T-helper 1 cell treated with Interleukin-12 subunit alpha and Interleukin-12 subunit beta and Interleukin-4 antibody, amounts not matched to agents 30 μg/mL and 1 μg/mL, for 36 hours (primary cell): ENCODE measurements around the gene NEIL1.
A peak's percentile ranks its signal among the peaks of the same experiment; 100 is the strongest.
"Not testable (repeated sequence)": the region's sequence is repeated elsewhere in the genome, so short reads cannot be mapped to it uniquely, and the experiment has no call there.

Experiments used
- H3K27ac Mint-ChIP-seq: one replicate; pipeline ENCODE4 v1.8.0; 2021; ENCODE audit warnings: mild to moderate bottlenecking, mixed read lengths
- H3K27me3 Mint-ChIP-seq: one replicate; pipeline ENCODE4 v1.8.0; 2021; ENCODE audit warnings: low read depth, mixed read lengths
- H3K36me3 Mint-ChIP-seq: one replicate; pipeline ENCODE4 v1.8.0; 2021; ENCODE audit warnings: low read depth, mixed read lengths
- H3K4me1 Mint-ChIP-seq: one replicate; pipeline ENCODE4 v1.8.0; 2021; ENCODE audit warnings: low read depth, mixed read lengths
- H3K4me3 Mint-ChIP-seq: one replicate; pipeline ENCODE4 v1.8.0; 2021; ENCODE audit warnings: mild to moderate bottlenecking, moderate library complexity, mixed read lengths
- H3K9me3 Mint-ChIP-seq: one replicate; pipeline ENCODE4 v1.8.0; 2021; ENCODE audit warnings: mixed read lengths

Gene NEIL1

DNA sequence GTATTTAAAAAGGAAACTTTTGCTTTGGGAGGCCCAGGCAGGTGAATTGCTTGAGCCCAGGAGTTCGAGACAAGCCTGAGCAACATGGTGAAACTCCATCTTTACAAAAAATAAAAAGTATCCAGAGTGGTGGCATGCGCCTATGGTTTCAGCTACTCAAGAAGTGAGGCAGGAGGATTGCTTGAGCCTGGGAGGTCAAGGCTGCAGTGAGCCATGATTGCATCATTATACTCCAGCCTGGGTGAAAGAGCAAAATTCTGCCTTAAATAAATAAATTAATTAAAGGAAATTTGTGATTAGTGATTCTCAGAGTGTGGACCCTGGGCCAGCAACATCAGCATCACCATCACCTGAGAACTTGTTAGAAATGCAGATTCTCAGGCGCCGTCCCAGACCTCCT is 20.9 kb upstream of the NEIL1 start:
- no peak overlapping the region for H3K4me3 Mint-ChIP-seq
- no peak overlapping the region for H3K27ac Mint-ChIP-seq

DNA sequence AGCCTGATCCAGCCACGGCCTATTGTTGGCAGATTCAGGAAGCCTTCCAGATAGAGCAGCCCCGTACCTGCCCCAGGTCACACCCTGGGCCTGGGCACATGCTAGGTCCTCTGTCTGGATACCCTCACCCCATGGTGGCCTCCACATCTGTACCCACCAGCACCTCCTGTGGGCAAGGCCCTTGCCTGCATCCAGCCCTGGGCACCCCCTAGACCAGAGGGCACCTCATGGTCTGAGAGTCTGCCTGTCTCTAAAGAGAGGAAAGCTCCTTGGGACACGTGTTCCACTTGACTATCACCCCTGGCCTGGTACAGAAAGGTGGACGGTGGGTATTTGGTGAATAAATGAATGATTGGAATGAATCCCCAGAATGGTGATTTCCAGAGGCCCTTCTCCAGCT is 19.8 kb upstream of the NEIL1 start:
- Mint-ChIP-seq H3K4me3 (no peak overlapping the region), H3K4me1 (no peaks in the 10 kb centered on the region), H3K27ac (no peak overlapping the region), H3K9me3 (no peaks in the 10 kb centered on the region), H3K27me3 (peaks cover 7% of the 10 kb centered on the region), H3K36me3 (no peaks in the 10 kb centered on the region)

More for the DNA sequence above, 20.9 kb upstream of the NEIL1 start:
- no peaks in the 10 kb centered on the region for H3K36me3 Mint-ChIP-seq
- peaks cover 9% of the 10 kb centered on the region for H3K27me3 Mint-ChIP-seq
- no peaks in the 10 kb centered on the region for H3K4me1 Mint-ChIP-seq
- no peaks in the 10 kb centered on the region for H3K9me3 Mint-ChIP-seq

DNA sequence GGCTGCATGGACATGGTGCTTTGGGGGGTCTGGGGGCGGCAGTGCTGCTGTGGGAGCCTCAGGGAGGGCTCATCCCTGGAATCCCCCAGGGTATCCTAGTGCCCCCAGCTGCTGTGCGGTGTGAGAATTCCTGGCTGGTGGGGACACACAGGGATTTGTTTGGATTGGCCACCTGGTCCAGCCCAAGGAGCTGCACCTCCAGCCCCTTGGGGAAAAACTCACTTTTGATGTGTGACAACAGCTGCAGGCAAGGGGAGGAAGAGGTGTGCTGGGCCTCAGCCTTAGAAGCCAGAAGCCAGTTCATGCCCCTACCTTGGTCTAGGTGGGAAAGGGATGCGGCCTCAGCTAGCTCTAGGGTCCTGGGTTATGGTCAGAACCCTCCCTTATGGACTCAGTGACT is 19.3 kb upstream of the NEIL1 start:
- H3K4me3 Mint-ChIP-seq, result no peak overlapping the region

DNA sequence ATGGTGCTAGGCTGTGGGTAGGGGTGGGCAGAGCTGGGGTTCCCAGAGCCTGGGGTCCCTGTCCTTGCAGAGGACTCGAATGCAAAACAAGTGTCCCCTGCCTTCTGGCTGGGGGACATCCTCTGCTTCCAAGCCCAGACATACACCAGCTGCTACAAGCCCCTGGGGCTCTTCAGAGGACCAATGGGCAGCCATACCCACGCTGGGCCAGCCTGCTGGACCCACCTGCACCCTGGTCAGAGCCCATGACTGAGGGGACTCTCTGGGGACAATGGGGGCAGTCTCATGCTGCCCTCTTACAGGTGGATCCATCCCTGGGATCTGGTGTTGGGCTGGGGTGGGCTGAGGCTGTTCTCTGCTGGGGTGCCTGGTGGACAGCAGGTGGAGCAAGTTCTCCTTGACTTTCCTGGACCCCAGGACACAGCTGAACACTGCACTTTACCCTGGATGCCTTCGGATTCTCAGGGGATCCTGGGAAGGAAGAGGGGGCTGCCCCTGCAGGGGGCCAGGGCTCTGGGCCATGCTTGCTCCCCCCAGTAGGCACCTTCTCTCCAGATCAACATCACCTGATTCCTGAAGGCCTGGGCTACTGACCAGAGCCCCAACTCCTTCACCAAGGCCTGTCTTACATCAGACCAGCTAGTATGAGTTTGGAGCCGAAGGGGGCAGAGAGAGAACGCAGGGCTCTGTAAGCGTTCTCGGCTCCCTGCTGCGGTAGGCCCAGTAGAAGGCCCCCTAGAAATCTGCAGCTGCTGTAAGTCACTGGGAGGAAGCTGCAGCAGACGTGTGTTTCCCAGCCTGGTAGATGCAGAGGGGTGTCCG is 18.1 kb upstream of the NEIL1 start:
- H3K27me3 Mint-ChIP-seq, result peaks cover 8% of the 10 kb centered on the region
- H3K36me3 Mint-ChIP-seq, result no peaks in the 10 kb centered on the region
- no peak overlapping the region for H3K27ac Mint-ChIP-seq
- H3K9me3 Mint-ChIP-seq, result no peaks in the 10 kb centered on the region
- H3K4me1 Mint-ChIP-seq, result no peaks in the 10 kb centered on the region
- H3K4me3 Mint-ChIP-seq, result no peak overlapping the region

More for the DNA sequence above, 19.3 kb upstream of the NEIL1 start:
- no peaks in the 10 kb centered on the region for H3K36me3 Mint-ChIP-seq
- peaks cover 8% of the 10 kb centered on the region for H3K27me3 Mint-ChIP-seq
- H3K9me3 Mint-ChIP-seq, result no peaks in the 10 kb centered on the region
- H3K4me1 Mint-ChIP-seq, result no peaks in the 10 kb centered on the region
- no peak overlapping the region for H3K27ac Mint-ChIP-seq

DNA sequence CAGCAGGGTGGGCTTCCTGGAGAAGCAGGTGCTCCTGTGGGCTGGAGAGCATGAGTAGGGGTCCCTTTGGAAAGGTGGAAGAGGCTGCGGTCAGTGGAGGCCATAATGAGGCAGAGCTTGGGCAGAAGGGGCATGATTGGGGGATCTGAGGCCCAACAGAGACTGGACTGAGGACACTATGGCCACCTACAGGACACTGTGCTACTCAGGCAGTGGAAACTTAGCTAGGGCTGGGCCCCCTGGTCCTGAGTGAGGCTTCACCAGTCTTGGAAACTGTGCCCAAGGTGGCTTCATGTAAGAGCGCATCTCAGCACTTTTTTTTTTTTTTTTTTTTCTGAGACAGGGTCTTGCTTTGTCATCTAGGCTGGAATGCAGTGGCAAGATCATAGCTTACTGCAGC is 17.3 kb upstream of the NEIL1 start:
- Mint-ChIP-seq H3K9me3 (no peaks in the 10 kb centered on the region), H3K27ac (no peak overlapping the region), H3K36me3 (no peaks in the 10 kb centered on the region), H3K4me1 (no peaks in the 10 kb centered on the region), H3K4me3 (no peak overlapping the region), H3K27me3 (peaks cover 8% of the 10 kb centered on the region)

DNA sequence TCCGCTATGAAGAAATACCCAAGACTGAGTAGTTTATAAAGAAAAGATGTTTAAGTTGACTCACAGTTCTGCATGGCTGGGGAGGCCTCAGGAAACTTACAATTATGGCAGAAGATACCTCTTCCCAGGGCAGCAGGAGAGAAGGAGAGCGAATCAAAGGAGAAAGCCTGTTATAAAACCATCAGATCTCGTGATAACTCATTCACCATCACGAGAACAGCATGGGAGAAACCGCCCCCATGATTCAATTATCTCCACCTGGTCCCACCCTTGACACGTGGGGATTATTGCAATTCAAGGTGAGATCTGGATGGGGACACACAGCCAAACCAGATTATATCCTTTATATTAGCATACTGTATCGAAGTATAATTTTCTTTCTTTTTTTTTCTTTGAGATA is 14.7 kb upstream of the NEIL1 start:
- H3K27me3 Mint-ChIP-seq, H3K4me3 Mint-ChIP-seq, H3K36me3 Mint-ChIP-seq, H3K27ac Mint-ChIP-seq, H3K9me3 Mint-ChIP-seq: not testable (repeated sequence)
- peaks cover 16% of the 10 kb centered on the region for H3K4me1 Mint-ChIP-seq

DNA sequence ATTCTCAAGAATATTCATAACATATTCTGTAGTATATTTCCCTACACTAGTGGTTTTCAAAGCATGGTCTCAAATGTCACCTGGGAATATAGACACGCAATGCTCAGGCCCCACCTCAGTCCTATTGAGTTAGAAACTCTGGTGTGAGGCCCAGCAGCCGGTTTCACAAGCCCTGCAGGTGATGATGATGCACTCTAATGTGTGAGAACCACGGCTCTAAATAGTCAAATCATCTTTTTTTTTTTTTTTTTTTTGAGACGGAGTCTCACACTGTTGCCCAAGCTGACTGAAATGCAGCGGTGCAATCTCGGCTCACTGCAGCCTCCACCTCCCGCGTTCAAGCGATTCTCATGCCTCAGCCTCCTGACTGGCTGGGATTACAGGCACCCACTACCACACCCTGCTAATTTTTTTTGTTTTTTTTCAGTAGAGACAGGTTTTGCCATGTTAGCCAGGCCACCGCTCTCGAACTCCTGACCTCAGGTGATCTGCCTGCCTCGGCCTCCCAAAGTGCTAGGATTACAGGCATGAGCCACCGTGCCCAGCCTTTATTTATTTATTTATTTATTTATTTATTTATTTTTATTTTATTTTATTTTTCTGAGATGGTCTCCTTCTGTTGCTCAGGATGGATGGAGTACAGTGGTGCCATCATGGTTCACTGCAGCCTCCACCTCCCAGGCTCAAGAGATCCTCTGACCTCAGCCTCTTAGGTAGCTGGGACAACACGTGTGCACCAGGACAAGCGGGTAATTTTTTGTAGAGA is 13.0 kb upstream of the NEIL1 start:
- H3K27ac Mint-ChIP-seq, H3K4me3 Mint-ChIP-seq, H3K9me3 Mint-ChIP-seq, H3K36me3 Mint-ChIP-seq, H3K27me3 Mint-ChIP-seq: not testable (repeated sequence)
- peaks cover 16% of the 10 kb centered on the region for H3K4me1 Mint-ChIP-seq

DNA sequence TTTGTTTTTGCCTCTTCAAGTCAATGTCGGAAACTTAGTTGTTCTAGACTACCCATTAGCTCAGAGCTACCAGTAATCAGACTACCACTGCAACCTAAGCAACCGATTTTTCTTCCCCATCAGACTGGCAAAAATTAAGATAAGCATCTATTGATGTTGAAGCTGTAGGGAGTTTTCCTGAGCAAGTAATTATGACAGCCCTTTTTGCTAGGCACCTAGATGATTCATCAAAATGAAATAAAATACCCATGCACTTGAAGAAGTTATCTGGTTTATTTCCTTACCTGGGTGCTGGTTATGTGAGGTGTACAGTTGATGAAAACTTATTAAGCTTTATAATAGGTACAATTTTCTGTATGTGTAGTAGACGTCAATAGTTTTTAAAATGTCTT is 11.5 kb upstream of the NEIL1 start:
- H3K36me3 Mint-ChIP-seq, result no peaks in the 10 kb centered on the region
- no peaks in the 10 kb centered on the region for H3K9me3 Mint-ChIP-seq
- peaks cover 18% of the 10 kb centered on the region for H3K4me1 Mint-ChIP-seq
- H3K27me3 Mint-ChIP-seq, result peaks cover 4% of the 10 kb centered on the region
- H3K27ac Mint-ChIP-seq, result peak overlapping the region; percentile 95
- peak overlapping the region; percentile 97 for H3K4me3 Mint-ChIP-seq

DNA sequence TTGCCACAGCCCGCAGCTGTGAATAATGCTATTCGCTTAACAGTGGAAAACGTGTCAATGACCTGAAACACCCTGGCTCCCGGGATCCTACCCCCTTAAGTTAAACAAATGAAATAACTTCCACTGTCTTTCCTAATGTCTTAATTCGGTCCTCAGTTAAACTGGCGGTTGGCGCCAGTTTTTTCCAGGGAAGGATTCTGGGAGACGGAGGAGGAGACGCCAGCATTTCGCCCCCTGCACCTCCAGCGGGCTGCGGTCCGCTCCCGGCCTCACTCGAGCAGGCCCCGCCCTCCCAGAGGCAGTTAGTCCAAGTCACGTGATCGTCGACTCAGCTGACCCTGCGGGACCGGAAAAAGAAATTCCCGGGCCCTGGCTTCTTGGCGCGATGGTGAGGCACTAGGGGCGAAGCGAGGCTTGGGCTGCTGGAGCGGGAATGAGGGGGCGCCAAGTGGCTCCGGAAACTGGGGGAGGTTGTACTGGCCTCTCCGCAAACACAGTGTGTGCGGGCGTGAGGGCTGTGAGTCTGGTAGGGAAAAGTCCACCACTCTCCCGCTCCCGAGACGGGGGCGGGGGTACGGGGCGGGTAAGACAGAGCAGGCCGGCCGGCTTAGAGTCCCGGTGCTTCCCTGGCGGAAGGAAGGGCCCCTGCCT is 11.0 kb upstream of the NEIL1 start, which contains the start of gene COMMD4:
Gene COMMD4, plus strand, starts transcription at position 359 of the 651 bp plus-strand sequence. Its CDS starts 27 bp downstream, at position 386.
- Mint-ChIP-seq H3K36me3 (no peaks in the 10 kb centered on the region), H3K4me3 (peak within 1 kb of the TSS; percentile 97), H3K4me1 (peaks cover 18% of the 10 kb centered on the region), H3K9me3 (no peaks in the 10 kb centered on the region), H3K27ac (peak within 1 kb of the TSS; percentile 95), H3K27me3 (peaks cover 4% of the 10 kb centered on the region)

DNA sequence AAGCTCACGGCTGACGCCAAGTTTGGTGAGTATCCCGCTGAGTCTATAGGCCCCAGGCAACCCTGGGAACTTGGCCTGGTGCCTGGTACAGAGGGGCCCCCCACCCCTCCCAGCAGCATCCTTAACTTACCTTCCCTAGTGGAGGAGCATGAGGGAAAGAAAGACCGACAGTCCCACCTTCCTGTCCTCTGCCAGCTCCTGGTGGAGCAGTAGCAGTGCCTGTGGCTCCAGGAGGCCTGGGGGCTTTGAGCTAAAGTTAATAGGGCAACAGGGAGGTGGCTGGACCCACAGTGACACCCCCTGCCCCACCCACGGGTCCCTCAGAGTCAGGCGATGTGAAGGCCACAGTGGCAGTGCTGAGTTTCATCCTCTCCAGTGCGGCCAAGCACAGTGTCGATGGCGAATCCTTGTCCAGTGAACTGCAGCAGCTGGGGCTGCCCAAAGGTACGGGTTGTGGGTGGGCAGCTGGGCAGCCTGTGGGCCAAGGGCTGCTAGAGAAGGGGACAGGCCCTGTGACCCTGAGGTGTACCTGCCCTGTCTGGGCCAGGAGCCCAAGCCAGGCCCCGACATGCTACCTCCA is 8.1 kb upstream of the NEIL1 start:
- Mint-ChIP-seq H3K9me3 (no peaks in the 10 kb centered on the region), H3K4me3 (no peak overlapping the region), H3K36me3 (peaks cover 3% of the 10 kb centered on the region), H3K27ac (no peak overlapping the region), H3K4me1 (peaks cover 18% of the 10 kb centered on the region), H3K27me3 (no peaks in the 10 kb centered on the region)

DNA sequence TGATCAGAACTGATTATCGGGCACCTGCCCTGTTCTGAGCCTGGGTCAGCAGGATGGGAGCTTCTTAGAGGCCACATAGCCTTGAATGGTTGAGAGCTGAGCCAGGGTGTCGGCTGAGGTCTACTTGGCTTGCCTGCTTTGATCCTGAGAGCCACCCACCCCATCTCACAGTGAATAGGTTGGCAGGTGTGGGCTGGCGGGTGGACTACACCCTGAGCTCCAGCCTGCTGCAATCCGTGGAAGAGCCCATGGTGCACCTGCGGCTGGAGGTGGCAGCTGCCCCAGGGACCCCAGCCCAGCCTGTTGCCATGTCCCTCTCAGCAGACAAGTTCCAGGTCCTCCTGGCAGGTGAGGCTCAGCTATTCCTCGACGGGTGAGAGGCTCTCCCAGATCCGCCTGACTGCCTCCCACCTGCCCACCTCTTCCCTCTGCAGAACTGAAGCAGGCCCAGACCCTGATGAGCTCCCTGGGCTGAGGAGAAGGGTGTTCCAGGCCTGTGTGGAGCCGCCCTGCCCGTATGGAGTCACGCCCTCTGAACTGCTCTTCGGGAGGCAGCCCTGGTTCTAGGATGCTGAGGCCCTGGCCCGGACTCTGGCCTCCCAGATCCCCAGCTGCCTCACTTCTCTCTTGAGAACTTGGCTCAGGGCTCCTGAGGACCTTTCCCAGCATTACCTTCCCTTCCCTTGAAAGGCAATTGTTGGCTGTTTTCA is 7.2 kb upstream of the NEIL1 start:
- Mint-ChIP-seq H3K4me3 (no peak overlapping the region), H3K27ac (no peak overlapping the region), H3K9me3 (no peaks in the 10 kb centered on the region), H3K36me3 (peaks cover 3% of the 10 kb centered on the region), H3K4me1 (peaks cover 18% of the 10 kb centered on the region), H3K27me3 (no peaks in the 10 kb centered on the region)

DNA sequence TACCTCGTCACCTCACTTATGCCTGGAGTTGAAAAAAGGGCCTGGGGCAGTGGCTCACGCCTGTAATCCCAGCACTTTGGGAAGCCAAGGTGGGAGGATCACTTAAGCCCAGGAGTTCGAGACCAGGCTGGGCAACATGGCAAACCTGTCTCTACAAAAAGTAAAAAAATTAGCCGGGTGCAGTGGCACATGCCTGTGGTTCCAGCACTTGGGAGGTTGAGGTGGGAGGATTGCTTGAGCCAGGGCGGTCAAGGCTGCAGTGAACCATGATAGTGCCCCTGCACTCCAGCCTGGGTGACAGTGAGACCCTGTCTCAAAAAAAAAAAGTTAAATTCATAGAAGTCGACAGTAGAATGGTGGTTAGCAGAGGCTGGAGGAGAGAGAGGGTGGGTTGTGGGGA is 4.6 kb upstream of the NEIL1 start:
- no peak overlapping the region for H3K27ac Mint-ChIP-seq

DNA sequence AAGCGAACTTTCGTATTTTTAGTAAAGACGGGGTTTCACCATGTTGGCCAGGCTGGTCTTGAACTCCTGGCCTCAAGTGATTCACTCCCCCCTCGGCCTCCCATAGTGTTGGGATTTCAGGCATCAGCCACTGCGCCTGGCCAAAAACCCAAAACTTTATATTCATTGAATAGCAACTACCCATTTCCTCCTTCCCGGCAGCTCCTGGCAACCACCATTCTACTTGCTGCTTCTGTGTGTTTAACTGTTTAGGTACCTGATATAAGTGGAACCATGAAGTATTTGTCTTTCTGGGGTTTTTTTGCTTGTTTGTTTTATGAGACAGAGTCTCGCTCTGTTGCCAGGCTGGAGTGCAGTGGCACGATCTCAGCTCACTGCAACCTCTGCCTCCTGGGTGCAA is 2.9 kb upstream of the NEIL1 start:
- Mint-ChIP-seq H3K27me3 (peaks cover 16% of the 10 kb centered on the region), H3K4me1 (peaks cover 12% of the 10 kb centered on the region)
- not testable (repeated sequence) for H3K9me3 Mint-ChIP-seq, H3K27ac Mint-ChIP-seq, H3K36me3 Mint-ChIP-seq, H3K4me3 Mint-ChIP-seq

More for the DNA sequence above, 4.6 kb upstream of the NEIL1 start:
- Mint-ChIP-seq H3K27me3 (peaks cover 13% of the 10 kb centered on the region), H3K4me3 (no peak overlapping the region), H3K36me3 (peaks cover 7% of the 10 kb centered on the region), H3K9me3 (no peaks in the 10 kb centered on the region), H3K4me1 (peaks cover 7% of the 10 kb centered on the region)
